Retinal pigment epithelial cell (primary cell): ENCODE data around the gene SSUH2.

Source experiments
- DNase-seq: peaks from one replicate; pipeline ENCODE4 v3.0.0-alpha.2; 2010; ENCODE audit warnings: low read depth
- H3K4me3 ChIP-seq: 2 replicates; pipeline ENCODE4 v1.5.1; 2011; ENCODE audit warnings: mild to moderate bottlenecking, low read length, control low read depth, moderate library complexity
- TF ChIP-seq, protein P1 (sequence below): conservative IDR thresholded peaks from 2 replicates; pipeline ENCODE4 v1.5.1; 2011; ENCODE audit warnings: low read depth, low read length, control low read depth, inconsistent platforms

SSUH2 gene

DNA sequence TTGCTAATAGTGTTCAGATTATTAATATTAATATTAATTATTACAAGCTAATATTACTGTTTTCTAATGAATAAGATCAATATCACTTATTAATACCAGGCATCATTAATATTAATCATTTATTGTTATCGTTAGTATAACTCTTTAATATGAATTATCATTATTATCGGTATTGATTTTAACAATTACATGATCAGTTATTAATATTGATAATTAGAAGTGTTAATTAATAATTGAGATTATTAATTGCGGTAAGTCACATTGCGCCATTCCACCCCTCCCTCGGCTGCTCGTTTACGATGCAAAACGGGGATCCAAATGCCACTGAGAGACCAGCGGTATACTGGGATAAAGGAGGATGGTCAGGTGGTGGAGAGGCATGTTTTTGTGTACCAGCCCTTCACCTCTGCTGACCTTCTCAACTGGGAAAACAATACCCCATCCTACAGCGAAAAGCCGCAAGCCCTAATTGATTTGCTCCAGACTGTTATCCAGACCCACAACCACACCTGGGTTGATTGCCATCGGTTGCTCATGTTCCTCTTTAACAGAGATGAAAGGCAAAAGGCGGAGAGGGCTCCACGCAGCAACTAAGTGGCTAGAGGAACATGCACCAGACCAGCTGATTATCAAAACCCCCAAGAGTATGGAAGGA lies 28.6 kb upstream of the SSUH2 start:
- TF ChIP-seq, protein P1, sequence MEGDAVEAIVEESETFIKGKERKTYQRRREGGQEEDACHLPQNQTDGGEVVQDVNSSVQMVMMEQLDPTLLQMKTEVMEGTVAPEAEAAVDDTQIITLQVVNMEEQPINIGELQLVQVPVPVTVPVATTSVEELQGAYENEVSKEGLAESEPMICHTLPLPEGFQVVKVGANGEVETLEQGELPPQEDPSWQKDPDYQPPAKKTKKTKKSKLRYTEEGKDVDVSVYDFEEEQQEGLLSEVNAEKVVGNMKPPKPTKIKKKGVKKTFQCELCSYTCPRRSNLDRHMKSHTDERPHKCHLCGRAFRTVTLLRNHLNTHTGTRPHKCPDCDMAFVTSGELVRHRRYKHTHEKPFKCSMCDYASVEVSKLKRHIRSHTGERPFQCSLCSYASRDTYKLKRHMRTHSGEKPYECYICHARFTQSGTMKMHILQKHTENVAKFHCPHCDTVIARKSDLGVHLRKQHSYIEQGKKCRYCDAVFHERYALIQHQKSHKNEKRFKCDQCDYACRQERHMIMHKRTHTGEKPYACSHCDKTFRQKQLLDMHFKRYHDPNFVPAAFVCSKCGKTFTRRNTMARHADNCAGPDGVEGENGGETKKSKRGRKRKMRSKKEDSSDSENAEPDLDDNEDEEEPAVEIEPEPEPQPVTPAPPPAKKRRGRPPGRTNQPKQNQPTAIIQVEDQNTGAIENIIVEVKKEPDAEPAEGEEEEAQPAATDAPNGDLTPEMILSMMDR, result no peak
- DNase-seq, result no peak
- no peak overlapping the region for H3K4me3 ChIP-seq

DNA sequence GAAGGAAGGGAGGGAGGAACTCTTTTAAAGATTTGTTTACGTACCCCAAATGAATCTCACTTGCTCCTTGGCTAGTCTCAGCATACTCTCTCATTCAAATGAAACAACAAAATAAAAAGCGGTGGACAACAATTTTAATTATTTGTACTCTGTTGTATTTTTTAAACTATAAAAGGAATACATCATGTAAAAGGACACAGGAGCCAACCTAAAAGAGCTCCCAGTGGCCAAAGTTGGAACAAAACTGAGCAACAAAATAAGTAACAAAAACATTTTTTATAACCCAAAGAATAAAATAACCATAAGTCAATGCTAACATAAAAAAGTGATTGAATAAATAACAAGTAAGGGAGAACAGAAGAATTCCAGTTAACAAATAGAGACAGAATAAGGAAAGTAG lies 24.4 kb upstream of the SSUH2 start:
- no peak for DNase-seq
- TF ChIP-seq, protein P1, result peak; percentile 29
- no peak overlapping the region for H3K4me3 ChIP-seq

DNA sequence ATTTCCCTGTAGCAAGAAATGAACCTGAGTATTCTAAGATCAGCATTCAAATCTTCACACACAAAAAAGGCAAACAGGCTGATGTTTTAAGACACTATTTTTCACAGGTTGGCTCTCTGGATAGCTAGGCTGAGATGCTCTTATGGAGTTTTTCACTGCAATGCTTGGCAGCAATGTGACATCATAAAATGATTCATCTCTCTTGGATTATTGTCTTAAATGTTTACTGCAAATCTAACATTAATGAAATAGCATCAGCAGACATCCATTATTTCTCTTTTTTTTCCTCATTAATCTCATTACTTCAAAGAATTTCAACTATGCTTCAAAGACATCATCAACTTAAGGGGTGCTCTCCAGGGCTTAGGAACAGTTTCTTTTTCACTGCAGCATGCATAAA lies 23.6 kb upstream of the SSUH2 start:
- DNase-seq, result peak; percentile 68
- TF ChIP-seq, protein P1, result no peak
- H3K4me3 ChIP-seq, result no peak overlapping the region

DNA sequence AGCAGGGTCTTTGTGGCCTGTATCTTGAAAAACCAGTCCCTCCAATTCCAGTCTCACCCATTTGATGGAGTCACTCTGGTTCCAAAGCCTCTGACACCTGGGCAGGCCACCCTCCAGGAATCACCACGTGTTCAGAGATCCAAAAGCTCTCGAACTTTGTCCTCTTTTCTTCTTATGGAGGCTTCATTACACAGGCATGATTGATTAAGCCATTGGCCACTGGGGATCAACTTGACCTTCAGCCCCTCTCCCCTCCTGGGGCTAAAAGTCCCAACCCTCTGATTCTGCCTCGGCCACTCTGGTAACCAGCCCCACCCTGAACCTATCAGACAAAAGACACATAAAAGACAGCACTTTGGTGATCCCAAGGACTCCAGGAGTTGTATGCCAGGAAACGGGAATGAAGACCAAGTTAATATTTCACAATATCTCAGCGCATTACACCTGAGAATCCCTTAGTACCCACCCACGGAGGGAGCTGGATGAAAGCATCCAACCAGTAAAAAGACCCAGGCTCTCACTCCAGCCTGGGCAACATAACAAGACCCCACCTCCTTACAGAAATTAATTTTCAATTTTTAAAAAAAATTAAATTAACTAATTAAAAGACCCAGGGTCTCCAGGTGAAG lies 23.0 kb upstream of the SSUH2 start:
- TF ChIP-seq, protein P1, result no peak
- DNase-seq, result no peak
- no peak overlapping the region for H3K4me3 ChIP-seq

DNA sequence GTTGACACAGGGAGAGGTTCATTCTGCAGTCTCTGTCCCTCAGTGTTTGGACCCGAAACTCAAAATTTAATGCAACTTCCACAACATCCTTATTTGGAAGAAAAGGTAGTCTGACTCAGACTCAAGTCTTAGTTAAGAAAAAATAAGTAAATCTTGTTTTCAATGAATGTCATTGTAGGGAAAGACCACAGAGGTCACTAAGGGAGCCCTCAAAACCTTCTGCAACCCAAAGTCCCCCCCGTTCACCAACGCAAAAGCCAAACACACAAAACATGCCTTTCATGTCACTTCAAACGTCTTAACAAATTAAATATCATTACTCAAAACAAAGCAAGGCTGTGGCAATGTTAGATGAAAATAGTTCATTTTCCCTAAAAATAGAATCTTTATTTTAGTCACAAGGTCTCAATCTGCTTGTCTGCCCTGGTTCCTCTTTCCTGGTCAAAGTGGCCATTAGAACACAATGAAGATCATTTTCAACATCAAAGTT lies 20.9 kb upstream of the SSUH2 start:
- H3K4me3 ChIP-seq, result no peak overlapping the region
- peak; percentile 54 for DNase-seq
- TF ChIP-seq, protein P1, result no peak

DNA sequence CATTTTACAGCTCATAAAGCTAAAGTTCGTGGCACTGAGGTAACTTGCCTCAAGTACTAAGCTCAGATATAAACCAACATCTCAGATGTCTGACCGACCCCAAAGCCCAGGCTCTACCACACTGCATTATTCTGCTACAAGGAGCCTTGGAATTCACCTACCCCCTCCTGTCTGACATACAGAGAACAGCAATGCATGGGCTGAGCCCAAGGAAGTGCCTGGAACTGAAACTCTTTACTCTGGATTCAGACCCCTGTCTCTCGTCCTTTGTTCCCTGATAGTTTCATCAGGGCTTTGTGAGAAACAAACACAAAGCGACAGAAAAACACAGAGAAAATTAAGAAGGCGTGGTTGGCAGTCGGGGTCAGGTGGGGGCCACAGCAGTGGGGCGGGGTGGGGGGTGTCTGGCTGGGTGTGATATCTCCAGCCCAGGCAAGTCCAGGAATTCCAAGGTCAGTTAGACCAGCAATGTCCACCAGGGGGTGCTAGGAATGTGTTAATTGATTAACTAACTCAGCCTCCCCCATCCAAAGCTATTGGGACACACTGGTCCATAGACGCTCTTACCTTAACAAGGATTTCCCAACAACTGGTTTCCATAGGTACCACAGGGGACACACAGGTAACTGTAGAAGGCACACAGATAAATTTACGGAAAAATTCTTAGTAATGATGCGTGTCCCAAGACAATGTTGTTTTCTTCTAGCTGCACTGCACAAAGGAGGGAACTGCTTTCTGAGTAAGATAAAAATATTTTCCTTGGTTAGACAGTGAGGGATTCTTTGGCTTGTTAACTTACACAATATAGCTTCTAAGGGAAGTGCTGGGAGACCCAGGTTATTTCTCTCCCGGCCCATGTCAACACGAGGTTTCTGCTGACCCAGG lies 18.8 kb upstream of the SSUH2 start:
- TF ChIP-seq, protein P1, result peak; percentile 71
- H3K4me3 ChIP-seq, result no peak overlapping the region
- DNase-seq, result peak; percentile 62
